H9 (cell line): ENCODE data around the gene CDC25A. TPM values are rescaled to one million over a fixed set of nuclear protein-coding genes. Genes with fewer than 3 reads are reported as not detected.

ENCODE experiments used
- DNase-seq: peaks from one replicate; pipeline ENCODE4 v3.0.0-alpha.2; 2017
- H2AFZ ChIP-seq: one replicate; pipeline ENCODE4 v1.6.1; 2013; ENCODE audit warnings: mild to moderate bottlenecking, low read length, control low read depth, moderate library complexity
- H2AK5ac ChIP-seq: 2 replicates; pipeline ENCODE4 v1.6.1; 2013; ENCODE audit warnings: low read length, control low read depth, mixed read lengths; ENCODE audit not compliant: insufficient read length
- H2BK120ac ChIP-seq: one replicate; pipeline ENCODE4 v1.6.1; 2013; ENCODE audit warnings: low read depth, mild to moderate bottlenecking, low read length, control low read depth, inconsistent platforms; ENCODE audit not compliant: poor library complexity, severe bottlenecking
- H2BK12ac ChIP-seq: 2 replicates; pipeline ENCODE4 v1.6.1; 2013; ENCODE audit warnings: low read length, control low read depth, mixed read lengths, low read depth; ENCODE audit not compliant: insufficient read length
- H2BK15ac ChIP-seq: 2 replicates; pipeline ENCODE4 v1.6.1; 2013; ENCODE audit warnings: low read depth, low read length, control low read depth
- H2BK20ac ChIP-seq: one replicate; pipeline ENCODE4 v1.6.1; 2013; ENCODE audit warnings: low read depth, mild to moderate bottlenecking, low read length, control low read depth, inconsistent platforms; ENCODE audit not compliant: poor library complexity, severe bottlenecking
- H2BK5ac ChIP-seq: 2 replicates; pipeline ENCODE4 v1.6.1; 2013; ENCODE audit warnings: low read length, control low read depth, mixed read lengths; ENCODE audit not compliant: insufficient read length
- H3K14ac ChIP-seq: 2 replicates; pipeline ENCODE4 v1.6.1; 2013; ENCODE audit warnings: low read length, control low read depth; ENCODE audit not compliant: insufficient read depth
- H3K18ac ChIP-seq: 2 replicates; pipeline ENCODE4 v1.6.1; 2013; ENCODE audit warnings: low read depth, mild to moderate bottlenecking, mixed read lengths, low read length, control low read depth; ENCODE audit not compliant: insufficient read length
- H3K23ac ChIP-seq: 2 replicates; pipeline ENCODE4 v1.6.1; 2013; ENCODE audit warnings: low read length, control low read depth, mixed read lengths, low read depth; ENCODE audit not compliant: insufficient read length
- H3K23me2 ChIP-seq: 2 replicates; pipeline ENCODE4 v1.6.1; 2013; ENCODE audit warnings: low read depth, mild to moderate bottlenecking, mixed read lengths, low read length, control low read depth; ENCODE audit not compliant: insufficient read length, poor library complexity, severe bottlenecking
- H3K27ac ChIP-seq: 2 replicates; pipeline ENCODE4 v1.5.1; 2013; ENCODE audit warnings: low read length, control low read depth, mixed read lengths, low read depth; ENCODE audit not compliant: insufficient read length
- H3K27me3 ChIP-seq: 2 replicates; pipeline ENCODE4 v1.6.1; 2013; ENCODE audit warnings: low read length, control low read depth, inconsistent platforms; ENCODE audit not compliant: insufficient read depth
- H3K4ac ChIP-seq: 2 replicates; pipeline ENCODE4 v1.6.1; 2013; ENCODE audit warnings: low read depth, mild to moderate bottlenecking, control low read depth, inconsistent platforms, low read length, moderate library complexity
- H3K4me1 ChIP-seq: 2 replicates; pipeline ENCODE4 v1.6.1; 2013; ENCODE audit warnings: low read length, control low read depth, inconsistent platforms; ENCODE audit not compliant: insufficient read depth
- H3K4me2 ChIP-seq: 2 replicates; pipeline ENCODE4 v1.6.1; 2013; ENCODE audit warnings: low read length, control low read depth, mixed read lengths; ENCODE audit not compliant: insufficient read length, insufficient read depth
- H3K56ac ChIP-seq: 2 replicates; pipeline ENCODE4 v1.6.1; 2013; ENCODE audit warnings: low read depth, mild to moderate bottlenecking, mixed read lengths, low read length, control low read depth; ENCODE audit not compliant: insufficient read length
- H3K79me1 ChIP-seq: 2 replicates; pipeline ENCODE4 v1.6.1; 2013; ENCODE audit warnings: low read depth, mild to moderate bottlenecking, moderate library complexity, low read length, control low read depth, inconsistent platforms; ENCODE audit not compliant: insufficient read depth, poor library complexity, severe bottlenecking
- H3K79me2 ChIP-seq: 2 replicates; pipeline ENCODE4 v1.6.1; 2013; ENCODE audit warnings: low read length, control low read depth, inconsistent platforms; ENCODE audit not compliant: insufficient read depth
- H3K9ac ChIP-seq: 2 replicates; pipeline ENCODE4 v1.6.1; 2013; ENCODE audit warnings: low read length, control low read depth, mixed read lengths; ENCODE audit not compliant: insufficient read length; ENCODE audit errors: extremely low read depth
- H3K9me3 ChIP-seq: one replicate; pipeline ENCODE4 v1.6.1; 2013; ENCODE audit warnings: low read depth, low read length, inconsistent platforms; ENCODE audit not compliant: control insufficient read depth
- H3T11ph ChIP-seq: one replicate; pipeline ENCODE4 v1.6.1; 2013; ENCODE audit warnings: mild to moderate bottlenecking, low read length, control low read depth, inconsistent platforms
- H4K20me1 ChIP-seq: one replicate; pipeline ENCODE4 v1.6.1; 2013; ENCODE audit not compliant: control insufficient read depth, insufficient read length, insufficient read depth
- H4K5ac ChIP-seq: 2 replicates; pipeline ENCODE4 v1.6.1; 2013; ENCODE audit warnings: low read depth, mild to moderate bottlenecking, mixed read lengths, low read length, control low read depth; ENCODE audit not compliant: insufficient read length
- H4K8ac ChIP-seq: replicated peaks from 2 replicates; pipeline ENCODE4 v1.6.1; 2013; ENCODE audit warnings: low read length, control low read depth, mixed read lengths, low read depth; ENCODE audit not compliant: insufficient read length
- H4K91ac ChIP-seq: 2 replicates; pipeline ENCODE4 v1.6.1; 2013; ENCODE audit warnings: low read depth, mild to moderate bottlenecking, moderate library complexity, mixed read lengths, low read length, control low read depth; ENCODE audit not compliant: insufficient read length
- H3K27ac Mint-ChIP-seq, 3 experiments: 2 replicates in 2 of 3; 3 replicates in 1 of 3; pipeline ENCODE4 v1.8.0; 2020 to 2021; ENCODE audit warnings: mixed read lengths in 3 of 3, mild to moderate bottlenecking in 1 of 3, moderate library complexity in 1 of 3
- H3K27me3 Mint-ChIP-seq: 2 replicates; pipeline ENCODE4 v1.8.0; 2021; ENCODE audit warnings: low read depth, mild to moderate bottlenecking, moderate library complexity, mixed read lengths
- H3K36me3 Mint-ChIP-seq, 3 experiments: 2 replicates in 2 of 3; 3 replicates in 1 of 3; pipeline ENCODE4 v1.8.0; 2020 to 2021; ENCODE audit warnings: low read depth in 3 of 3, mixed read lengths in 3 of 3; ENCODE audit not compliant: insufficient read depth in 1 of 3
- H3K4me1 Mint-ChIP-seq, 2 experiments: 2 replicates each; pipeline ENCODE4 v1.8.0; 2020; ENCODE audit warnings: mixed read lengths in 2 of 2
- H3K4me3 Mint-ChIP-seq, 2 experiments: 2 replicates in 1 of 2; 3 replicates in 1 of 2; pipeline ENCODE4 v1.8.0; 2020 to 2021; ENCODE audit warnings: mild to moderate bottlenecking in 2 of 2, mixed read lengths in 2 of 2, moderate library complexity in 1 of 2
- H3K9me3 Mint-ChIP-seq, 2 experiments: 2 replicates in 1 of 2; 3 replicates in 1 of 2; pipeline ENCODE4 v1.8.0; 2020; ENCODE audit warnings: mild to moderate bottlenecking in 2 of 2, mixed read lengths in 2 of 2, moderate library complexity in 1 of 2
- CTCF ChIP-seq: fragments of 200-600 bp; sonication (generic); conservative IDR thresholded peaks from 3 replicates; pipeline ENCODE4 v1.8.0; 2021; ENCODE audit warnings: antibody characterized with exemption, mild to moderate bottlenecking
- WGBS: extraction: QIAGEN DNeasy Blood & Tissue Kit; methylation state at CpG from one replicate; pipeline ENCODE4 v1.1.7; 2013; ENCODE audit warnings: missing lambda C conversion rate, low lambda C conversion rate, mixed read lengths; ENCODE audit not compliant: insufficient read length; ENCODE audit errors: extremely low coverage; 5-methylcytosine and 5-hydroxymethylcytosine counted together
- total RNA-seq: library from RNA; stranded (reverse); gene quantifications from 2 replicates; pipeline ENCODE4 v1.2.1, GENCODE V29; 2021

CDC25A gene
- total RNA-seq, 1 experiment from 2014 or later, result 83.3 TPM

GRCh38 chr3:48178072-48178471 lies 10.1 kb downstream of the CDC25A start:
- Histone ChIP-seq H2BK15ac (no peak overlapping the region), H3K4ac (no peak overlapping the region), H3K4me1 (no peaks in the 10 kb centered on the region), H3K23ac (no peak overlapping the region), H3K9ac (no peak overlapping the region), H3K56ac (no peak overlapping the region), H3K27ac (no peak overlapping the region), H4K5ac (no peak overlapping the region), H2BK12ac (no peak overlapping the region), H3T11ph (no peak overlapping the region), H2BK5ac (no peak overlapping the region), H3K79me2 (peaks cover 9% of the 10 kb centered on the region), H4K8ac (no peak overlapping the region), H3K4me2 (no peak overlapping the region), H4K91ac (no peak overlapping the region), H3K27me3 (no peaks in the 10 kb centered on the region), H3K79me1 (peaks cover 8% of the 10 kb centered on the region), H2AK5ac (no peak overlapping the region), H3K18ac (no peak overlapping the region), H2BK120ac (no peak overlapping the region), H3K9me3 (no peaks in the 10 kb centered on the region), H3K14ac (no peak overlapping the region), H2BK20ac (no peak overlapping the region), H4K20me1 (no peaks in the 10 kb centered on the region), H3K23me2 (no peaks in the 10 kb centered on the region), H2AFZ (no peak overlapping the region)
- TF ChIP-seq CTCF, result no peak
- peaks cover 0 to 22% of the 10 kb centered on the region in 2 experiments; a peak in 3 of 4 replicates for H3K4me1 Mint-ChIP-seq
- H3K27ac Mint-ChIP-seq, result no peak overlapping the region
- WGBS, result no CpG with 5 or more reads among the region's 2 CpGs
- no peak for DNase-seq
- no peaks in the 10 kb centered on the region for H3K9me3 Mint-ChIP-seq
- H3K36me3 Mint-ChIP-seq, result peaks cover 66 to 97% (median 93%) of the 10 kb centered on the region in 3 experiments
- no peaks in the 10 kb centered on the region for H3K27me3 Mint-ChIP-seq
- no peak overlapping the region for H3K4me3 Mint-ChIP-seq
